HG03442 (cell line): ENCODE measurements around the gene MRS2.
"Not testable (repeated sequence)": the region's sequence is repeated elsewhere in the genome, so short reads cannot be mapped to it uniquely, and the experiment has no call there.

Experiments used
- ATAC-seq: cut with Tn5 transposase; IDR thresholded peaks from one replicate; pipeline ENCODE4 v1.9.1; 2021; ENCODE audit warnings: mild to moderate bottlenecking, moderate library complexity; ENCODE audit not compliant: unreplicated experiment

The MRS2 gene

DNA sequence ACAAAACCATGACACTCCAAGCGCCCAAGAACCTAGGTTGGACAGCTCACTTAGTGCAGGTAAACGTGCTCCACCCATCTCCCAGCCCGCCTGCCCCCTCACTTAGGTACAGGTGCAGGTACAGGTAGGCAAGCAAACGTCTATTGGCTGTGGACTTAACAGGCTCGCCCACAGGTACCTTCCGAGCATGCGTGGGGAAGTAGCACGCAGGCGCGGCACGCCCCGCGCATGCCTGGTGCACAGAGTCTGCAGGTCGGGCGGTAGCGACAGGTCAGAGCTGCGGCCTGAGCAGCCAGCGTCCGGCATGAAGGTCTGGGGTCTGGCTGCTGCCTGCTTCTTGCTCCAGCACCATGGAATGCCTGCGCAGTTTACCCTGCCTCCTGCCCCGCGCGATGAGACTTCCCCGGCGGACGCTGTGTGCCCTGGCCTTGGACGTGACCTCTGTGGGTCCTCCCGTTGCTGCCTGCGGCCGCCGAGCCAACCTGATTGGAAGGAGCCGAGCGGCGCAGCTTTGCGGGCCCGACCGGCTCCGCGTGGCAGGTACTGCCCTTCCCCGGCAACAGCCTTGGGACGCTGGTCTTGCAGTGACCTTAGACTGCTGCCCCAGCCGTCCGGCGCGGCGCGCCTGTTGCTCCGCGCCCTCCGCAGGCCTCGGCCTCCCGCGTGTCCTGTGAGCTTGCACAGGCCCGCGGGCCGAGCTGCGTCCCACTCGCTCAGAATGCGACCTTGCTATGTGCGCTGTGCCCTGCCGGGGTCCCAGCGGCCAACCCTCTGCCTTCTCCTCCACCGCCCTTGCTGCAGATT lies at the start of gene MRS2:
Gene MRS2 (plus strand): TSS at position 240 of the 804 bp plus-strand sequence. CDS start 111 bp downstream, at position 351.
- ATAC-seq: peak; percentile 96

DNA sequence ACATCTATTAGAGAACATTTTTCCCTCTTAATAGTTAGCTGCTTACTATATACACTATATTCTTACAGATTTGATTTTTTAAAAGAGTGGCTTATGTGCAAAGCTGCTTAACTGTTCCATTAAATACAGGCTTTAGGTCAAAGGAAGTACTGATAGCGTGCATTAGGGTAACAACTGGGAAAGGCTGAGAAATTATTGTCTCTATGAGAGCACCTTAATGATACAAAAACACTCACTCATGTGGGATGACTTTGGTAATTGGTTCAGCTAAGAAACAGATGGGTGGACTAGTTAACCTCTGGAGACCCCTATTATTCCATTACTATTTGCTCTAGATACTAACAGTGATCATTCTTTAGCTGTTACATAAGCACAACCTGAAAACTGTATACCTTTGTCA lies 48.9 kb upstream of the MRS2 start:
- ATAC-seq: no peak

DNA sequence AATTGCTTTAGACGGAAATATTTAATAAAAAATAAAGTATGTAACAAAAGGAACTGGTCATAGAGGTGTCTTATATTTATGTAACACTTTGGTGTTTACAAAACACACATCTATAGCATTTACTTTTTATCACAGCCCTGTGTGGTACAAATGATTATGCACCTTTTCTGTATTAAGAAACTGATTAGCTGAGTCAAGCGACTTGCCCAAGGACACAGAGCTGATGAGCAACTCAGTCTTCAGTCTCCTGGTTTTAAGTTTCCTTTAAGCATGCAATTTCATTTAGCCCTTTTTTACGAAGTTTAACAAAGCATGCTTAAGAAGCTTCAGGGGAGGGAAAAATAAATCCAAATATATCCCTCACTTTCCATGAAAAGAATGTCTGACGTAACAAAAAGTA lies 47.3 kb upstream of the MRS2 start:
- ATAC-seq: no peak

- no peak for ATAC-seq
These were observed 46.3 kb upstream of the MRS2 start for GRCh38 chr6:24356310-24356973.

DNA sequence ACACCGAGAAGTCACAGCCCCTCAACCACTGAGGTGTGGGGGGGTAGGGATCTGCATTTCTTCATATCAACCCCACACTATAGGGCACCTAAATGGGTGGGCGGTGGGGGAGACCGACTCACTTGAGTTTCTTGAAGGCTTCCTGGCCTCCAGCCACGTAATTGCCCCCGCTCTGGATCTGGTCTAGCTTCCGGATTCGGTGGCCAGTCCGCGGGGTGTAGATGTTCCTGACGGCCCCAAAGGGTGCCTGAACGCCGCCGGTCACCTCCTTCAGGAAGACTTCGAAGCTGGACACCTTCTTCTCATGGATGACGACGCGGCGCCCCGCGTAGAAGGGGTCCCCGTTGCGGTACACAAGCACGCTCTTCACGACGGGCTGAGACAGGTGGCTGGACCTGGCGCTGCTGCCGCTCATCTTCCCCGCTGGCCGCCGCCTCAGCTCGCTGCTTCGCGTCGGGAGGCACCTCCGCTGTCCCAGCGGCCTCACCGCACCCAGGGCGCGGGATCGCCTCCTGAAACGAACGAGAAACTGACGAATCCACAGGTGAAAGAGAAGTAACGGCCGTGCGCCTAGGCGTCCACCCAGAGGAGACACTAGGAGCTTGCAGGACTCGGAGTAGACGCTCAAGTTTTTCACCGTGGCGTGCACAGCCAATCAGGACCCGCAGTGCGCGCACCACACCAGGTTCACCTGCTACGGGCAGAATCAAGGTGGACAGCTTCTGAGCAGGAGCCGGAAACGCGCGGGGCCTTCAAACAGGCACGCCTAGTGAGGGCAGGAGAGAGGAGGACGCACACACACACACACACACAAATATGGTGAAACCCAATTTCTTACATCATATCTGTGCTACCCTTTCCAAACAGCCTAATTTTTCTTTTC lies 45.2 kb upstream of the MRS2 start, which contains the start of gene DCDC2:
Gene DCDC2 (minus strand): TSS at position 724 of the 883 bp plus-strand sequence. CDS start 309 bp downstream, at position 415.
- ATAC-seq: no peak

- no peak for ATAC-seq
These were observed 44.4 kb upstream of the MRS2 start for GRCh38 chr6:24358219-24358821.

DNA sequence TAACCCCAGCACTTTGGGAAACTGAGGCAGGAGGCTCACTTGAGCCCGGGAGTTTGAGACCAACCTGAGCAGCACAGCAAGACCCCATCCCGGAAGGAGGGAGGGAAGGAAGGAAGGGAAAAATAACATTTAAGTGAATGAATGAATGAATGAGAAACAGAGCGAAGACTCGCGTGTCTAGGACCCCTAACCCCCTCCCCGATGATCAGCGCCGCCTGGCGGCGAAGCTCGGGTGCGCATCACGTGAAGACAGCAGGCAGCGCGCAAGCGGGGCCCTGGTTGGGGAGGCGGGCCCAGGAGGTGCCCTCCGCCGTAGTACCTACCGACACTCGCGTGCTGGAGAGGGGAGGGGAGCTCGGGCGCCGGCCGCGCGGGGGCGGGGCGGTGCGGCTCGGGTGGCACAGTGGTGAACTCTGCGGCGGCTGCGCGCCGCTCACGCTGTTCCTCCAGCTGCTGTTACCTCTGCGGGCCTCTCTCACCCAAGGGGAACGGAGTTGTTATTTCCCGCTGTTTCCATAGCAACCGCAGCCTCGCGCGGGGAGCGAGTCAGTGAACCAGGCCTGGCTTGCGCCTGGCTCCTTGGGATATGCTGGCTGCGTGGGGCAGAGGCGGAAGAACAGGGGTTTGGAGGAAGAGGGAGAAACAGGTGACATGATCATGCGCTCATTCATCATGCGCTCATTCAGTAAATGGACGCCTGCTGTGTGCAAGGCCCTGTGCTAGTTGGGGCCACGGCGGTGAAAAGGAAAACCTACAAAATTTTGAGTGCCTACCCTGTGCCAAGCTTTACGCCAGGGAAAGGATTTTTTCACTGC lies 42.9 kb upstream of the MRS2 start:
- peak; percentile 81 for ATAC-seq

- ATAC-seq: not testable (repeated sequence)
These were observed 40.4 kb upstream of the MRS2 start for GRCh38 chr6:24362363-24362762.

- ATAC-seq: not testable (repeated sequence)
These were observed 37.6 kb upstream of the MRS2 start for GRCh38 chr6:24365103-24365633.

GRCh38 chr6:24374612-24375011 lies 28.1 kb upstream of the MRS2 start:
- no peak for ATAC-seq

DNA sequence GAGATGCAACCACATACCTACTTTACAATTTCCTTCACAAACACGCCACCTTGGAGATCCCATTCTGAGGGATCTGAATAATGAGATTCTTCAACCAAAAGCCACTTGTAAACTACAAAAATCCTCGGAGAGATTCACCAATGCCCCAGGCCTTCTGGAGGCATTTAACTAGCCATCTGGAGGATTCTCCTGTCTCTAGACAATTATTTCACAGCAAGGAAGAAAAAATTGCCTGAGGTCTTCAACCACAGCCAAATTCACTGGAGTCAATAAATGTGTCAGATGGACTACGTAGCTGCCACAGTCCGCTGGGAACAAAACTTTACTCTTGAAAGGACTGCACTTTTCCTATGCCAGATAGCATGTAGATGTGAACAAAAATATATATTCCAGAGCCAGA lies 25.9 kb upstream of the MRS2 start:
- ATAC-seq: no peak

DNA sequence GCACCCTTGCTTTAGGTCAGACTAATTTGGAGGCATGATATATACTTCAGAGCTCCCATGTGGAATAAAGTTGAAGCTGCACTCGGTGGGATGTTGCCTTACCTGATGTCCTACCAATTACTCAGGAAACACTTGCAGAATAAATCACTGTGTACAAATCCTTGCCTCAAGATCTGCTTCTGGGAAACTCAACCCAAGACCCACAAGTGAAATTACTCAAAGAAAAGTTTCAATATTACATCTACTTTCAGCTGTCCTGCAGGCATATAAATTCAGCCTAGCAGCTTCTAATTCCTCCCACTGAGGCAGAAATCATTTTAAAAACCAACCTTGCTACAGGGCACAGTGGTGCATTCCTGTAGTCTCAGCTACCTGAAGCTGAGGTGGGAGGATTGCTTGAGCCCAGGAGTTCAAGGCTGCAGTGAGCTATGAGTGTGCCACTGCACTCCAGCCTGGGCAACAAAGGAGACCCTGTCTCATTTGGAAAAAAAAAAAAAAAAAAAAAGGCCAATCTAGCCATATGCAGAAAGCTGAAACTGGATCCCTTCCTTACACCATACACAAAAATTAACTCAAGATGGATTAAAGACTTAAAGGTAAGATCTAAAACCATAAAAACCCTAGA lies 24.2 kb upstream of the MRS2 start:
- no peak for ATAC-seq

DNA sequence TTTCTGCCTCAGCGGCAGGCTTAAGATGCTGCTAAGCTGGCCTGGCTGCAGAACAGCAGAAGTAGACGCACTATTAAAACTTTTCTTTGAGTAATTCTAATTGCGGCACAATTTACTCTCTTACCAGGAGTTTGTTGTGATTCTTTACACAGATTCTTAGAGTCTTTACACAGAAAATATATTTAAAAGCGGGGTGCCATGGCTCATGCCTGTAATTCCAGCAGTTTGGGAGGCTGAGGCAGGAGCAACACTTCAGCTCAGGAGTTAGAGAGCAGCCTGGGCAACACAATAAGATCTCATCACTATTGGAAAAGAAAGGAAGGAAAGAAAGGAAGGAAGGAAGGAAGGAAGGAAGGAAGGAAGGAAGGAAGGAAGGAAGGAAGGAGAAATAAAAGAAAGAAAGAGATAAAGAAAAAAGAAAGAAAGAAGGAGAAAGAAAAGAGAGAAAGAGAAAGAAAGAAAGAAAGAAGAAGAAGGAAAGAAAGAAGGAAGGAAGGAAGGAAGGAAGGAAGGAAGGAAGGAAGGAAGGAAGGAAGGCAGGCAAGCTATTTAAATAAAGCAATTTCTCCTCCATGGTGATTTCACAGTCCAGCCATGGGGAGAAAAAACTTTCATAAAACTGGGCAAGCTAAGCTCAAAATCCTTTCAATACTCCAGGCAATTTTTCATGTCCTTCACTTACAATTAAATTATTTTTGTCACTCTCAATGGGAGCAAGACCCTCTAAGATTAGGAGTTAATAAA lies 21.1 kb upstream of the MRS2 start:
- no peak for ATAC-seq

DNA sequence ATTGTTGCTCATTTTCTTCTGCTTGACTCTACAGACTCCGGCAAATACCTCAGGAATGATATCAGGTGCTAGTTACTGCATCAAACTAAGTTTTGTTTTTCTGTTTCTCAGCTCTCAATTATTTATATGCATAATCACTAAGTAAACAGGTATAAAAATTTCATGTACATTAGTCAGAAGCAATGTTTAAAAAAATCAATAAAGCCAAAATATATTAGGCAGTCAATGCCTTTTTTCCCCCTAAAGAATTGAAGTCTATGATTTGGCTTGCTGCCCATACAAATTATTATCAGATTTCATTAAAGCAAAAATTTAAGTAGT lies 20.6 kb upstream of the MRS2 start:
- ATAC-seq: no peak

- ATAC-seq: not testable (repeated sequence)
These were observed 19.7 kb upstream of the MRS2 start for GRCh38 chr6:24382891-24383494.

DNA sequence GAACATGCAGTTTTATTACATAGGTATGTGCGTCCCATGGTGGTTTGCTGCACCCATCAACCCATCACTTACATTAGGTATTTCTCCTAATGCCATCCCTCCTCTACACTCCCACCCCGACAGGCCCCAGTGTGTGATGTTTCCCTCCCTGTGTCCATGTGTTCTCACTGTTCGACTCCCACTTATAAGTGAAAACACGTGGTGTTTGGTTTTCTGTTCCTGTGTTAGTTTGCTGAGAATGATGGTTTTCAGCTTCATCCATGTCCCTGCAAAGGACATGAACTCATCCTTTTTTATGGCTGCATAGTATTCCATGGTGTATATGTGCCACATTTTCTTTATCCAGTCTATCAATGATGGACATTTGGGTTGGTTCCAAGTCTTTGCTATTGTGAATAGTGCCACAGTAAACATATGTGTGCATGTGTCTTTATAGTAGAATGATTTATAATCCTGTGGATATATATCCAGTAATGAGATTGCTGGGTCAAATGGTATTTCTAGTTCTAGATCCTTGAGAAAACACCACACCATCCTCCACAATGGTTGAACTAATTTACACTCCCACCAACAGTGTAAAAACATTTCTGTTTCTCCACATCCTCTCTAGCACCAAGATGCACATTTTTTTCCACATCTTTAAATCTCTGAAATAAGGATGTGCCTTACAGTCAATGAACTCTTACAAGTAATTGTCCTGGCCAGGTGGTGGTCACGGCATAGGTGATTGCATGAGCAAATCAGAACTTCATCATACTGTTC lies 18.2 kb upstream of the MRS2 start:
- ATAC-seq: not testable (repeated sequence)

GRCh38 chr6:24385536-24386269 lies 17.0 kb upstream of the MRS2 start:
- ATAC-seq: no peak
